ENCODE data around the gene KRTAP3-2. TPM values are rescaled to one million over a fixed set of nuclear protein-coding genes. Genes with fewer than 3 reads are reported as not detected.

The KRTAP3-2 gene
- total RNA-seq, 2 donors from 2014 or later, result not detected

GRCh38 chr17:40952661-40953060, 47.0 kb downstream of the KRTAP3-2 start:
- ATAC-seq, result no peak
- no peak for DNase-seq (ENCODE audit: low spot score in 2 of 2)
- no peak overlapping the region for H3K27ac Mint-ChIP-seq
- no peaks in the 10 kb centered on the region for H3K9me3 Mint-ChIP-seq
- H3K36me3 Mint-ChIP-seq, result no peaks in the 10 kb centered on the region

- no peaks in the 10 kb centered on the region for H3K9me3 Mint-ChIP-seq
- DNase-seq (ENCODE audit: low spot score in 2 of 2) (no peak), ATAC-seq (no peak)
- no peak overlapping the region for H3K27ac Mint-ChIP-seq
- no peaks in the 10 kb centered on the region for H3K36me3 Mint-ChIP-seq
Measured at GRCh38 chr17:40952154-40952553, 47.6 kb downstream of the KRTAP3-2 start.

- Mint-ChIP-seq H3K36me3 (no peaks in the 10 kb centered on the region), H3K9me3 (no peaks in the 10 kb centered on the region), H3K27ac (no peak overlapping the region)
- no peak for DNase-seq (ENCODE audit: low spot score in 2 of 2)
- ATAC-seq, result peak in 1 of 2 donors; percentile 70
Measured at GRCh38 chr17:40951011-40951622, 48.6 kb downstream of the KRTAP3-2 start.

GRCh38 chr17:40950176-40950575, 49.5 kb downstream of the KRTAP3-2 start:
- no peaks in the 10 kb centered on the region for H3K36me3 Mint-ChIP-seq
- H3K9me3 Mint-ChIP-seq, result no peaks in the 10 kb centered on the region
- H3K27ac Mint-ChIP-seq, result no peak overlapping the region
- no peak for ATAC-seq
- no peak for DNase-seq (ENCODE audit: low spot score in 2 of 2)

- no peaks in the 10 kb centered on the region for H3K9me3 Mint-ChIP-seq
- ATAC-seq (no peak), DNase-seq (ENCODE audit: low spot score in 2 of 2) (no peak)
- no peak overlapping the region for H3K27ac Mint-ChIP-seq
- H3K36me3 Mint-ChIP-seq, result no peaks in the 10 kb centered on the region
Measured at GRCh38 chr17:40949418-40949817, 50.3 kb downstream of the KRTAP3-2 start.

Other genes starting within 250 kb of the KRTAP3-2 start
- not detected for gene KRT25, start 244.6 kb downstream of the KRTAP3-2 start, total RNA-seq
- gene KRT26, start 227.7 kb downstream of the KRTAP3-2 start, total RNA-seq, result not detected
- not detected for gene KRT27, start 217.4 kb downstream of the KRTAP3-2 start, total RNA-seq
- gene KRT28, start 199.9 kb downstream of the KRTAP3-2 start, total RNA-seq, result not detected
- gene KRT10, start 177.3 kb downstream of the KRTAP3-2 start, total RNA-seq, result 10 to 100 TPM; 28.2 to 33.2 TPM
- gene KRT12, start 132.7 kb downstream of the KRTAP3-2 start, total RNA-seq, result not detected
- not detected for gene KRT20, start 114.7 kb downstream of the KRTAP3-2 start, total RNA-seq
- not detected for gene KRT23, start 62.3 kb downstream of the KRTAP3-2 start, total RNA-seq
- not detected for gene KRT39, start 33.0 kb downstream of the KRTAP3-2 start, total RNA-seq
- not detected for gene KRT40, start 15.6 kb downstream of the KRTAP3-2 start, total RNA-seq
- gene KRTAP3-3, start 5.7 kb downstream of the KRTAP3-2 start, total RNA-seq, result not detected
- not detected for gene KRTAP3-1, start 9.2 kb upstream of the KRTAP3-2 start, total RNA-seq
- not detected for gene KRTAP1-5, start 27.3 kb upstream of the KRTAP3-2 start, total RNA-seq
- not detected for gene KRTAP1-4, start 30.3 kb upstream of the KRTAP3-2 start, total RNA-seq
- not detected for gene KRTAP1-3, start 35.0 kb upstream of the KRTAP3-2 start, total RNA-seq
- not detected for gene KRTAP1-1, start 41.5 kb upstream of the KRTAP3-2 start, total RNA-seq
- gene KRTAP2-1, start 47.4 kb upstream of the KRTAP3-2 start, total RNA-seq, result not detected
- gene KRTAP2-2, start 55.3 kb upstream of the KRTAP3-2 start, total RNA-seq, result not detected
- not detected for gene KRTAP2-3, start 60.2 kb upstream of the KRTAP3-2 start, total RNA-seq
- gene KRTAP2-4, start 66.0 kb upstream of the KRTAP3-2 start, total RNA-seq, result not detected
- gene KRTAP4-7, start 84.2 kb upstream of the KRTAP3-2 start, total RNA-seq, result not detected
- gene KRTAP4-8, start 98.2 kb upstream of the KRTAP3-2 start, total RNA-seq, result not detected
- not detected for gene KRTAP4-16, start 102.3 kb upstream of the KRTAP3-2 start, total RNA-seq
- not detected for gene KRTAP4-9, start 105.5 kb upstream of the KRTAP3-2 start, total RNA-seq
- gene KRTAP4-11, start 118.5 kb upstream of the KRTAP3-2 start, total RNA-seq, result not detected
- not detected for gene KRTAP4-12, start 124.3 kb upstream of the KRTAP3-2 start, total RNA-seq
- gene KRTAP4-6, start 140.6 kb upstream of the KRTAP3-2 start, total RNA-seq, result not detected
- gene KRTAP4-5, start 149.9 kb upstream of the KRTAP3-2 start, total RNA-seq, result not detected
- not detected for gene KRTAP4-4, start 160.8 kb upstream of the KRTAP3-2 start, total RNA-seq
- not detected for gene KRTAP4-3, start 168.3 kb upstream of the KRTAP3-2 start, total RNA-seq
- not detected for gene KRTAP4-2, start 178.3 kb upstream of the KRTAP3-2 start, total RNA-seq
- not detected for gene KRTAP4-1, start 185.0 kb upstream of the KRTAP3-2 start, total RNA-seq
- not detected for gene KRTAP9-1, start 190.0 kb upstream of the KRTAP3-2 start, total RNA-seq
- gene KRTAP9-2, start 226.7 kb upstream of the KRTAP3-2 start, total RNA-seq, result not detected
- gene KRTAP9-3, start 232.5 kb upstream of the KRTAP3-2 start, total RNA-seq, result not detected
- not detected for gene KRTAP9-8, start 238.1 kb upstream of the KRTAP3-2 start, total RNA-seq
- not detected for gene KRTAP9-4, start 249.8 kb upstream of the KRTAP3-2 start, total RNA-seq

All from activated naive CD4-positive, alpha-beta T cell treated with anti-CD3 and anti-CD28 coated beads, Interleukin-2, amount 50 U/mL, for 72 hours (primary cell).